Activated naive CD4-positive, alpha-beta T cell treated with anti-CD3 and anti-CD28 coated beads, Interleukin-2, amount 50 U/mL, for 24 hours (primary cell): ENCODE data around the gene HAPLN3.

Experiments
- H3K27ac Mint-ChIP-seq: one replicate; pipeline ENCODE4 v1.8.0; 2021; ENCODE audit warnings: mild to moderate bottlenecking, mixed read lengths
- H3K27me3 Mint-ChIP-seq: one replicate; pipeline ENCODE4 v1.8.0; 2021; ENCODE audit warnings: mixed read lengths
- H3K36me3 Mint-ChIP-seq: one replicate; pipeline ENCODE4 v1.8.0; 2021; ENCODE audit warnings: mixed read lengths
- H3K4me1 Mint-ChIP-seq: one replicate; pipeline ENCODE4 v1.8.0; 2021; ENCODE audit warnings: mixed read lengths
- H3K4me3 Mint-ChIP-seq: one replicate; pipeline ENCODE4 v1.8.0; 2021; ENCODE audit warnings: mild to moderate bottlenecking, mixed read lengths
- H3K9me3 Mint-ChIP-seq: one replicate; pipeline ENCODE4 v1.8.0; 2021; ENCODE audit warnings: mixed read lengths

Gene HAPLN3

GRCh38 chr15:88864861-88865497 is 30.4 kb downstream of the HAPLN3 start:
- Mint-ChIP-seq H3K4me3 (no peak overlapping the region), H3K36me3 (peaks cover 2% of the 10 kb centered on the region), H3K27ac (no peak overlapping the region), H3K9me3 (no peaks in the 10 kb centered on the region), H3K27me3 (no peaks in the 10 kb centered on the region), H3K4me1 (no peaks in the 10 kb centered on the region)

- H3K36me3 Mint-ChIP-seq: peaks cover 2% of the 10 kb centered on the region
- H3K27me3 Mint-ChIP-seq: no peaks in the 10 kb centered on the region
- H3K4me1 Mint-ChIP-seq: no peaks in the 10 kb centered on the region
- no peak overlapping the region for H3K4me3 Mint-ChIP-seq
- no peaks in the 10 kb centered on the region for H3K9me3 Mint-ChIP-seq
- no peak overlapping the region for H3K27ac Mint-ChIP-seq
These were observed 31.9 kb downstream of the HAPLN3 start for GRCh38 chr15:88863412-88863811.

GRCh38 chr15:88860212-88860611 is 35.1 kb downstream of the HAPLN3 start:
- H3K9me3 Mint-ChIP-seq: no peaks in the 10 kb centered on the region
- no peaks in the 10 kb centered on the region for H3K27me3 Mint-ChIP-seq

GRCh38 chr15:88859550-88859949 is 35.8 kb downstream of the HAPLN3 start:
- Mint-ChIP-seq H3K4me3 (no peak overlapping the region), H3K27ac (no peak overlapping the region), H3K9me3 (peaks cover 2% of the 10 kb centered on the region), H3K4me1 (no peaks in the 10 kb centered on the region), H3K27me3 (no peaks in the 10 kb centered on the region), H3K36me3 (peaks cover 2% of the 10 kb centered on the region)

More at GRCh38 chr15:88860212-88860611, 35.1 kb downstream of the HAPLN3 start:
- Mint-ChIP-seq H3K4me3 (no peak overlapping the region), H3K36me3 (peaks cover 2% of the 10 kb centered on the region), H3K27ac (no peak overlapping the region), H3K4me1 (no peaks in the 10 kb centered on the region)

- H3K4me3 Mint-ChIP-seq: no peak overlapping the region
- no peaks in the 10 kb centered on the region for H3K27me3 Mint-ChIP-seq
- H3K36me3 Mint-ChIP-seq: peaks cover 2% of the 10 kb centered on the region
- no peaks in the 10 kb centered on the region for H3K4me1 Mint-ChIP-seq
- H3K27ac Mint-ChIP-seq: no peak overlapping the region
- peaks cover 4% of the 10 kb centered on the region for H3K9me3 Mint-ChIP-seq
These were observed 36.4 kb downstream of the HAPLN3 start for GRCh38 chr15:88858934-88859333.

GRCh38 chr15:88852476-88852875 is 42.9 kb downstream of the HAPLN3 start:
- H3K27ac Mint-ChIP-seq: no peak overlapping the region
- no peaks in the 10 kb centered on the region for H3K4me1 Mint-ChIP-seq
- H3K36me3 Mint-ChIP-seq: peaks cover 3% of the 10 kb centered on the region
- H3K27me3 Mint-ChIP-seq: peaks cover 1% of the 10 kb centered on the region
- peaks cover 4% of the 10 kb centered on the region for H3K9me3 Mint-ChIP-seq
- H3K4me3 Mint-ChIP-seq: no peak overlapping the region

GRCh38 chr15:88849376-88850072 is 45.8 kb downstream of the HAPLN3 start:
- Mint-ChIP-seq H3K27ac (no peak overlapping the region), H3K4me3 (no peak overlapping the region), H3K4me1 (no peaks in the 10 kb centered on the region), H3K9me3 (peaks cover 1% of the 10 kb centered on the region), H3K36me3 (peaks cover 3% of the 10 kb centered on the region), H3K27me3 (peaks cover 1% of the 10 kb centered on the region)

GRCh38 chr15:88848203-88848602 is 47.1 kb downstream of the HAPLN3 start:
- no peaks in the 10 kb centered on the region for H3K9me3 Mint-ChIP-seq
- H3K27me3 Mint-ChIP-seq: peaks cover 1% of the 10 kb centered on the region
- no peaks in the 10 kb centered on the region for H3K4me1 Mint-ChIP-seq
- H3K36me3 Mint-ChIP-seq: no peaks in the 10 kb centered on the region
- no peak overlapping the region for H3K4me3 Mint-ChIP-seq
- no peak overlapping the region for H3K27ac Mint-ChIP-seq

- Mint-ChIP-seq H3K4me3 (no peak overlapping the region), H3K27ac (no peak overlapping the region), H3K9me3 (no peaks in the 10 kb centered on the region), H3K27me3 (peaks cover 1% of the 10 kb centered on the region), H3K4me1 (no peaks in the 10 kb centered on the region), H3K36me3 (no peaks in the 10 kb centered on the region)
These were observed 48.2 kb downstream of the HAPLN3 start for GRCh38 chr15:88847144-88847543.

- Mint-ChIP-seq H3K27ac (no peak overlapping the region), H3K4me3 (no peak overlapping the region), H3K27me3 (peaks cover 1% of the 10 kb centered on the region), H3K9me3 (no peaks in the 10 kb centered on the region), H3K36me3 (no peaks in the 10 kb centered on the region), H3K4me1 (no peaks in the 10 kb centered on the region)
These were observed 49.7 kb downstream of the HAPLN3 start for GRCh38 chr15:88845616-88846015.

GRCh38 chr15:88844749-88845386 is 50.5 kb downstream of the HAPLN3 start:
- no peaks in the 10 kb centered on the region for H3K36me3 Mint-ChIP-seq
- no peak overlapping the region for H3K27ac Mint-ChIP-seq
- peaks cover 1% of the 10 kb centered on the region for H3K27me3 Mint-ChIP-seq
- no peak overlapping the region for H3K4me3 Mint-ChIP-seq
- H3K4me1 Mint-ChIP-seq: no peaks in the 10 kb centered on the region
- H3K9me3 Mint-ChIP-seq: no peaks in the 10 kb centered on the region

- peaks cover 4% of the 10 kb centered on the region for H3K27me3 Mint-ChIP-seq
- no peaks in the 10 kb centered on the region for H3K9me3 Mint-ChIP-seq
- H3K4me1 Mint-ChIP-seq: no peaks in the 10 kb centered on the region
- H3K4me3 Mint-ChIP-seq: no peak overlapping the region
- H3K27ac Mint-ChIP-seq: no peak overlapping the region
- H3K36me3 Mint-ChIP-seq: no peaks in the 10 kb centered on the region
These were observed 52.0 kb downstream of the HAPLN3 start for GRCh38 chr15:88843334-88843733.

- Mint-ChIP-seq H3K27ac (no peak overlapping the region), H3K4me3 (no peak overlapping the region), H3K4me1 (no peaks in the 10 kb centered on the region), H3K27me3 (peaks cover 2% of the 10 kb centered on the region), H3K36me3 (no peaks in the 10 kb centered on the region), H3K9me3 (no peaks in the 10 kb centered on the region)
These were observed 53.2 kb downstream of the HAPLN3 start for GRCh38 chr15:88842156-88842555.

GRCh38 chr15:88841236-88841635 is 54.1 kb downstream of the HAPLN3 start:
- no peaks in the 10 kb centered on the region for H3K4me1 Mint-ChIP-seq
- no peaks in the 10 kb centered on the region for H3K36me3 Mint-ChIP-seq
- H3K9me3 Mint-ChIP-seq: no peaks in the 10 kb centered on the region
- H3K4me3 Mint-ChIP-seq: no peak overlapping the region
- no peak overlapping the region for H3K27ac Mint-ChIP-seq
- peaks cover 2% of the 10 kb centered on the region for H3K27me3 Mint-ChIP-seq

GRCh38 chr15:88839961-88840360 is 55.4 kb downstream of the HAPLN3 start:
- H3K27me3 Mint-ChIP-seq: peaks cover 2% of the 10 kb centered on the region
- H3K4me1 Mint-ChIP-seq: no peaks in the 10 kb centered on the region
- H3K9me3 Mint-ChIP-seq: no peaks in the 10 kb centered on the region
- no peaks in the 10 kb centered on the region for H3K36me3 Mint-ChIP-seq
- H3K4me3 Mint-ChIP-seq: no peak overlapping the region
- H3K27ac Mint-ChIP-seq: no peak overlapping the region

GRCh38 chr15:88839146-88839545 is 56.2 kb downstream of the HAPLN3 start:
- Mint-ChIP-seq H3K27ac (no peak overlapping the region), H3K27me3 (peaks cover 2% of the 10 kb centered on the region), H3K4me1 (no peaks in the 10 kb centered on the region), H3K9me3 (no peaks in the 10 kb centered on the region), H3K4me3 (no peak overlapping the region), H3K36me3 (no peaks in the 10 kb centered on the region)
